K562 (cell line): ENCODE data around the gene GRIK3. TPM values are rescaled to one million over a fixed set of nuclear protein-coding genes. Genes with fewer than 3 reads are reported as not detected.

Source experiments
- ATAC-seq: fragments of 200-7000 bp; cut with Tn5 transposase; 3 replicates; pipeline ENCODE4 v1.9.1; 2020; ENCODE audit warnings: moderate library complexity
- BruUV-seq: library from RNA; stranded (reverse); fragments of 400-500 nt; replicated peaks from 2 replicates; lab custom pipeline; 2021; lab: Mats Ljungman, UMichigan
- CTCF ChIA-PET: fragments of 300-600 bp; formaldehyde crosslinking; extraction: SDS; loops from one replicate; lab custom pipeline; 2021; ENCODE audit warnings: low intra/inter-chr PET ratio; lab: Yijun Ruan, JAX
- POLR2A ChIA-PET: fragments of 300-600, 350-650 bp; sonication (Branson Sonifier 250); formaldehyde crosslinking; extraction: SDS; loops from one replicate; lab custom pipeline; 2021; ENCODE audit warnings: antibody characterized with exemption, inconsistent platforms; lab: Yijun Ruan, JAX
- DNase-seq, 4 experiments: peaks; one replicate each; pipeline versions ENCODE4 v3.0.0 to v3.0.0-alpha.2; 2011 to 2018; ENCODE audit warnings: low spot score in 3 of 4, mixed read lengths in 3 of 4; ENCODE audit errors: extremely low read depth in 1 of 4
- FAIRE-seq: peaks from 2 replicates; lab custom pipeline; 2011; peaks lifted over from hg19 to GRCh38; lab: Jason Lieb, UNC
- H2AFZ ChIP-seq: 2 replicates; pipeline ENCODE4 v1.6.0; 2011; ENCODE audit warnings: low read depth, low read length, control low read depth, inconsistent platforms
- H3K27ac ChIP-seq: fragments of 200-600 bp; 3 replicates; pipeline ENCODE4 v1.8.0; 2011; ENCODE audit warnings: low read depth, mild to moderate bottlenecking, control low read depth, inconsistent platforms, low read length, moderate library complexity, mixed read lengths; ENCODE audit errors: extremely low read depth
- H3K27me3 ChIP-seq, 2 experiments: fragments of 300-600 bp in 1 of 2; 2 replicates in 1 of 2; 3 replicates in 1 of 2; pipeline versions ENCODE4 v1.6.0 to v1.8.0; 2011; ENCODE audit warnings: inconsistent platforms in 2 of 2, low read length in 2 of 2, mild to moderate bottlenecking in 1 of 2, mixed read lengths in 1 of 2, moderate library complexity in 1 of 2; ENCODE audit not compliant: control insufficient read depth in 2 of 2, insufficient read depth in 2 of 2
- H3K36me3 ChIP-seq: fragments of 300-600 bp; 3 replicates; pipeline ENCODE4 v1.8.0; 2011; ENCODE audit warnings: mild to moderate bottlenecking, low read length, inconsistent platforms; ENCODE audit not compliant: control insufficient read depth, insufficient read depth
- H3K4me1 ChIP-seq, 2 experiments: fragments of 200-600 bp in 1 of 2; replicated peaks in 1 of 2; 2 replicates in 1 of 2; 3 replicates in 1 of 2; pipeline versions ENCODE4 v1.5.1 to v1.8.0; 2011; ENCODE audit warnings: inconsistent platforms in 2 of 2, low read length in 2 of 2, mild to moderate bottlenecking in 1 of 2, mixed read lengths in 1 of 2, moderate library complexity in 1 of 2; ENCODE audit not compliant: control insufficient read depth in 2 of 2, insufficient read depth in 2 of 2
- H3K4me2 ChIP-seq: 2 replicates; pipeline ENCODE4 v1.6.1; 2011; ENCODE audit warnings: low read length, control low read depth, inconsistent platforms, mixed read lengths; ENCODE audit not compliant: insufficient read depth
- H3K4me3 ChIP-seq: fragments of 200-600 bp; sonication (generic), shearing (Covaris generic); 2 replicates; pipeline ENCODE4 v1.5.1; 2016; ENCODE audit warnings: control low read depth, inconsistent platforms
- H3K79me2 ChIP-seq: fragments of 200-600 bp; 3 replicates; pipeline ENCODE4 v1.8.0; 2011; ENCODE audit warnings: low read length, inconsistent platforms; ENCODE audit not compliant: control insufficient read depth, insufficient read depth
- H3K9ac ChIP-seq, 2 experiments: 2 replicates each; pipeline versions ENCODE4 v1.6.0 to v1.6.1; 2011; ENCODE audit warnings: low read depth in 2 of 2, low read length in 2 of 2, control low read depth in 1 of 2, inconsistent platforms in 1 of 2, mild to moderate bottlenecking in 1 of 2, mixed read lengths in 1 of 2; ENCODE audit not compliant: insufficient read depth in 1 of 2
- H3K9me1 ChIP-seq: one replicate; pipeline ENCODE4 v1.6.0; 2011; ENCODE audit warnings: inconsistent platforms, mild to moderate bottlenecking, low read length, moderate library complexity; ENCODE audit not compliant: control insufficient read depth, insufficient read depth
- H3K9me3 ChIP-seq: replicated peaks from 2 replicates; pipeline ENCODE4 v1.5.1; 2011; ENCODE audit warnings: low read depth, low read length, inconsistent platforms; ENCODE audit not compliant: control insufficient read depth, insufficient read depth
- H4K20me1 ChIP-seq: replicated peaks from 2 replicates; pipeline ENCODE4 v1.6.1; 2011; ENCODE audit warnings: low read length, inconsistent platforms, mixed read lengths; ENCODE audit not compliant: control insufficient read depth, insufficient read depth
- CBX5 ChIP-seq: IDR thresholded peaks from 2 replicates; pipeline ENCODE4 v1.6.1; 2014; ENCODE audit warnings: low read depth, borderline replicate concordance
- E2F6 ChIP-seq, 2 experiments: IDR thresholded peaks; 2 replicates each; pipeline ENCODE4 v1.6.1; 2011; ENCODE audit warnings: borderline replicate concordance in 1 of 2, control low read depth in 1 of 2, low read depth in 1 of 2, low read length in 1 of 2, mild to moderate bottlenecking in 1 of 2, mixed read lengths in 1 of 2, moderate library complexity in 1 of 2; ENCODE audit not compliant: insufficient read depth in 1 of 2, insufficient read length in 1 of 2, poor library complexity in 1 of 2, severe bottlenecking in 1 of 2; ENCODE audit errors: extremely low read depth in 1 of 2
- EP400 ChIP-seq: fragments of 450-650 bp; IDR thresholded peaks from 2 replicates; pipeline ENCODE4 v1.6.1; 2017; ENCODE audit warnings: antibody characterized with exemption, mild to moderate bottlenecking, moderate library complexity
- HEY1 ChIP-seq: fragments of 250-450 bp; sonication (Bioruptor Pico); IDR thresholded peaks from 2 replicates; pipeline ENCODE4 v1.5.0; 2020; ENCODE audit warnings: mild to moderate bottlenecking, moderate library complexity, borderline replicate concordance
- MAFG ChIP-seq: fragments of 450-650 bp; conservative IDR thresholded peaks from 2 replicates; pipeline ENCODE4 v1.6.1; 2016; ENCODE audit warnings: missing genetic modification characterization, missing compliant biosample characterization
- MYNN ChIP-seq, 2 experiments: sonication (generic); formaldehyde crosslinking in 1 of 2; IDR thresholded peaks; 2 replicates each; pipeline versions ENCODE4 v1.5.0 to v1.6.1; 2016 to 2020; ENCODE audit warnings: antibody characterized with exemption in 1 of 2, missing genetic modification reagents in 1 of 2
- RREB1 ChIP-seq: fragments of 250-450 bp; sonication (Bioruptor Pico); IDR thresholded peaks from 2 replicates; pipeline ENCODE4 v1.4.0; 2020
- SMARCA5 ChIP-seq: fragments of 450-650 bp; IDR thresholded peaks from 2 replicates; pipeline ENCODE4 v1.6.1; 2016
- ZNF766 ChIP-seq: fragments of 200-800 bp; sonication (Bioruptor generic); conservative IDR thresholded peaks from 2 replicates; pipeline ENCODE4 v1.6.1; 2016; ENCODE audit warnings: missing genetic modification characterization, missing compliant biosample characterization
- WGBS: fragments of 100-300 bp; shearing (Covaris generic); methylation state at CpG from one replicate; pipeline ENCODE4 v1.1.6; 2016; ENCODE audit warnings: low coverage, mixed read lengths; ENCODE audit not compliant: insufficient coverage; ENCODE audit errors: missing lambda C conversion rate; 5-methylcytosine and 5-hydroxymethylcytosine counted together
- in situ Hi-C: fragments of 300-500 bp; cut with MboI; formaldehyde crosslinking; loops from 4 replicates; pipeline ENCODE4 v1.15.0; 2018; ENCODE audit warnings: inconsistent platforms, mixed read lengths
- intact Hi-C: fragments of 100-400 bp; cut with micrococcal nuclease; formaldehyde crosslinking; loops from 2 replicates; pipeline ENCODE4 v1.14.2; 2022
- polyA plus RNA-seq, 8 experiments: library from polyadenylated mRNA; depleted of rRNA in 4 of 8; stranded (reverse) in 5 of 8; unstranded in 3 of 8; fragments of >200 nt; fragmentation: Nextera tagmentation in 2 of 8; fragmentation: Illumina TruSeq in 1 of 8; extraction: Ambion mirVana in 2 of 8; extraction: Trizol in 1 of 8; gene quantifications; 2 replicates each; pipeline versions ENCODE4 v1.2.1 to v1.2.3, GENCODE V29; 2011 to 2014; ENCODE audit warnings: inconsistent platforms in 1 of 8, missing spikeins in 1 of 8
- total RNA-seq, 7 experiments: library from RNA; depleted of rRNA in 6 of 7; stranded (reverse); fragments of >200 nt in 6 of 7; fragmentation: Illumina TruSeq in 2 of 7; extraction: Trizol in 2 of 7; gene quantifications; 2 replicates each; pipeline versions ENCODE4 v1.2.1 to v1.2.3, GENCODE V29; 2011 to 2021; ENCODE audit warnings: low replicate concordance in 1 of 7

GRIK3 gene
- total and polyA plus RNA-seq, 9 of the 15 experiments (the other 6 are each of a cell fraction or from before 2014, with no cell fraction given): not detected

GRCh38 chr1:36884801-36885200 is 149.5 kb downstream of the GRIK3 start:
- TF ChIP-seq EP400: no peak
- no peak for TF ChIP-seq HEY1 (CRISPR knock-in tag)
- no peak for TF ChIP-seq MAFG (tag)
- no peak for TF ChIP-seq CBX5
- TF ChIP-seq SMARCA5: no peak
- TF ChIP-seq E2F6 (IDR thresholded peaks at IDR 0.05; ENCODE audit: borderline replicate concordance in 1 of 2, extremely low read depth in 1 of 2, insufficient read depth in 1 of 2, insufficient read length in 1 of 2, low read depth in 1 of 2, low read length in 1 of 2, poor library complexity in 1 of 2, severe bottlenecking in 1 of 2): no peak
- TF ChIP-seq ZNF766: no peak
- TF ChIP-seq RREB1: no peak
- TF ChIP-seq MYNN (IDR thresholded peaks at IDR 0.05): peak; percentile 95
- TF ChIP-seq MYNN (CRISPR knock-in tag; IDR thresholded peaks at IDR 0.05): peak; percentile 60; the same call in 1 of the 2 replicates
- TF ChIP-seq, all 486 proteins: peak for 1
- no peaks in the 10 kb centered on the region; the same call in 1 of the 2 replicates for H4K20me1 ChIP-seq
- FAIRE-seq: no peak
- BruUV-seq: no TSS peak
- no peak overlapping the region for H3K4me2 ChIP-seq
- H3K36me3 ChIP-seq: no peaks in the 10 kb centered on the region
- no peak overlapping the region for H3K27ac ChIP-seq
- no peak overlapping the region for H3K9ac ChIP-seq
- H3K27me3 ChIP-seq: peaks cover 2 to 35% of the 10 kb centered on the region in 2 experiments; a peak in 2 of 5 replicates
- no peaks in the 10 kb centered on the region for H3K9me3 ChIP-seq
- intact Hi-C loops: no loop called here
- no peaks in the 10 kb centered on the region for H3K4me1 ChIP-seq
- POLR2A ChIA-PET: no interaction called here
- ATAC-seq: no peak
- in situ Hi-C loops: no loop called here
- CTCF ChIA-PET: no interaction called here
- H3K4me3 ChIP-seq: no peak overlapping the region
- H2AFZ ChIP-seq: no peak overlapping the region
- no peaks in the 10 kb centered on the region for H3K9me1 ChIP-seq
- WGBS: 0% methylated on average over 4 of the region's 4 CpGs
- no peak for DNase-seq
- no peaks in the 10 kb centered on the region for H3K79me2 ChIP-seq
